ENCODE measurements around the gene RAP1GDS1. TPM values are rescaled to one million over a fixed set of nuclear protein-coding genes. Genes with fewer than 3 reads are reported as not detected.
"Not testable (repeated sequence)": the region's sequence is repeated elsewhere in the genome, so short reads cannot be mapped to it uniquely, and the experiment has no call there.

Gene RAP1GDS1
- total RNA-seq, 2 donors from 2014 or later = 41.0 to 47.0 TPM

GRCh38 chr4:98298022-98298421 is 36.8 kb downstream of the RAP1GDS1 start:
- DNase-seq (no peak), ATAC-seq (no peak)
- H3K9me3 ChIP-seq (ENCODE audit: control insufficient read depth, low read length, poor library complexity, severe bottlenecking) = no peaks in the 10 kb centered on the region
- no peaks in the 10 kb centered on the region for H3K27me3 Mint-ChIP-seq
- H3K4me3 Mint-ChIP-seq = no peak overlapping the region
- peaks cover 12% of the 10 kb centered on the region for H3K36me3 Mint-ChIP-seq (ENCODE audit: low read depth)
- peaks cover 9% of the 10 kb centered on the region for H3K4me1 Mint-ChIP-seq
- H3K27ac Mint-ChIP-seq = peak overlapping the region; percentile 19

DNA sequence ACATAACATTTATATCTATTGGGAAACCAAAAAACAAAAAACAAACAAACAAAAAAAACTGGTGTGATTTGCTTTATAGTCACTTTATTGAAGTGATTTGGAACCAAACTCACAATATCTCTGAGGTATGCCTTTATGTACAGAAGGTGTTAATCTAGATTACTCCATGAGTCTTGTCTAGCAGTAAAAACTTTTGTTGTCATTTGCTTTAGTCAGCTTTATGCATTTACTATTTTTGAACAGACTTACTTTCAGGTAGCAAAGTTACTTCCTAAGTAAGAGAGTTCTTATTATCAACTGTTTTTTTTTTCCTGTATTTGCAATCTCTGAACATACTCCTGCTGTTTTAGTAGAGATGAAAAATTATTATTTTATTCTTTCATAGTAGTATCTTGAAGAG is 39.5 kb downstream of the RAP1GDS1 start:
- peaks cover 12% of the 10 kb centered on the region for H3K36me3 Mint-ChIP-seq (ENCODE audit: low read depth)
- no peak for DNase-seq
- no peaks in the 10 kb centered on the region for H3K27me3 Mint-ChIP-seq
- H3K9me3 ChIP-seq (ENCODE audit: control insufficient read depth, low read length, poor library complexity, severe bottlenecking) = no peaks in the 10 kb centered on the region
- no peak overlapping the region for H3K27ac Mint-ChIP-seq
- peaks cover 11% of the 10 kb centered on the region for H3K4me1 Mint-ChIP-seq
- ATAC-seq = no peak
- no peak overlapping the region for H3K4me3 Mint-ChIP-seq

GRCh38 chr4:98305576-98305975 is 44.4 kb downstream of the RAP1GDS1 start:
- Mint-ChIP-seq H3K36me3 (ENCODE audit: low read depth) (peaks cover 4% of the 10 kb centered on the region), H3K27ac (peak overlapping the region; percentile 64), H3K4me1 (peaks cover 9% of the 10 kb centered on the region), H3K27me3 (no peaks in the 10 kb centered on the region), H3K4me3 (no peak overlapping the region)
- ATAC-seq (no peak), DNase-seq (no peak)
- no peaks in the 10 kb centered on the region for H3K9me3 ChIP-seq (ENCODE audit: control insufficient read depth, low read length, poor library complexity, severe bottlenecking)

DNA sequence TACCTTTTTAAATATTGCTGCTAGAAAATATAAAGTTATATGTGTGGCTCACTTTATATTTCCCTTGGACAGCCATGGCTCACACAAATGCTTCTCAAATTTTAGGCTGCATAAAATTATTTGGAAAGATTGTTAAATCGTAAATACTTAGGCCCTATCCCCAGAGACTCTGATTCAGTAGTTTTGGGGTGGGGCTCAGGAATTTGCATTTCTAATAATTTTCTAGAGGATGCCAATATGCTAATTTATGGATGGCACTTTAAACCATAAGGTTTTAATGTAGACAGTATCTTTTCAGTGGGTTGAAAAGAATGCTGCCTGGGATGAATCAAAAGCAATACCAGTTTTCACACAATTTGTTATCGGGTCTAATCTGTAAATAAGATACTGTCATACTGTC is 49.7 kb downstream of the RAP1GDS1 start:
- no peak for ATAC-seq
- no peak overlapping the region for H3K4me3 Mint-ChIP-seq
- peaks cover 8% of the 10 kb centered on the region for H3K4me1 Mint-ChIP-seq
- DNase-seq = no peak
- H3K27me3 Mint-ChIP-seq = no peaks in the 10 kb centered on the region
- no peak overlapping the region for H3K27ac Mint-ChIP-seq
- no peaks in the 10 kb centered on the region for H3K36me3 Mint-ChIP-seq (ENCODE audit: low read depth)
- no peaks in the 10 kb centered on the region for H3K9me3 ChIP-seq (ENCODE audit: control insufficient read depth, low read length, poor library complexity, severe bottlenecking)

DNA sequence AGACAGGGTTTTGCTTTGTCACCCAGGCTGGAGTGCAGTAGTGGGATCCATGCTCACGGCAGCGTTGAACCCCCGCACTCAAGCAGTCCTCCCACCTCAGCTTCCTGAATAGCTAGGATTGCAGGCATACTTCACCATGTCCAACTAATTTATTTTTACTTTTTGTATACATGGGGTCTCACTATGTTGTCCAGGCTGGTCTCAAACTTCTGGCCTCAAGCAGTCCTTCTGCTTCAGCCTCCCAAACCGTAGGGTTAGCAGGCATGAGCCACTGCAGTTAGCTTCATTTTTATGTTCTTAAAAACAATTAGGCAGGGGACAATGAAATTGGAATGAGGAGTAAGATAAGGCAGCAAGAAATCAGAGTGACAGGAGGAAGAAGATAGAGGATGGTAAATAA is 50.5 kb downstream of the RAP1GDS1 start:
- no peak overlapping the region for H3K27ac Mint-ChIP-seq
- H3K27me3 Mint-ChIP-seq = no peaks in the 10 kb centered on the region
- H3K4me3 Mint-ChIP-seq = no peak overlapping the region
- ATAC-seq (no peak), DNase-seq (no peak)
- H3K9me3 ChIP-seq (ENCODE audit: control insufficient read depth, low read length, poor library complexity, severe bottlenecking) = no peaks in the 10 kb centered on the region
- peaks cover 7% of the 10 kb centered on the region for H3K4me1 Mint-ChIP-seq
- no peaks in the 10 kb centered on the region for H3K36me3 Mint-ChIP-seq (ENCODE audit: low read depth)

- Mint-ChIP-seq H3K4me3 (no peak overlapping the region), H3K27ac (no peak overlapping the region), H3K27me3 (no peaks in the 10 kb centered on the region), H3K4me1 (peaks cover 6% of the 10 kb centered on the region), H3K36me3 (ENCODE audit: low read depth) (no peaks in the 10 kb centered on the region)
- no peaks in the 10 kb centered on the region for H3K9me3 ChIP-seq (ENCODE audit: control insufficient read depth, low read length, poor library complexity, severe bottlenecking)
- DNase-seq (no peak), ATAC-seq (no peak)
These were observed 53.8 kb downstream of the RAP1GDS1 start for GRCh38 chr4:98314791-98315565.

- DNase-seq = no peak
- H3K9me3 ChIP-seq (ENCODE audit: control insufficient read depth, low read length, poor library complexity, severe bottlenecking) = no peaks in the 10 kb centered on the region
- H3K4me3 Mint-ChIP-seq = no peak overlapping the region
- no peaks in the 10 kb centered on the region for H3K27me3 Mint-ChIP-seq
- no peaks in the 10 kb centered on the region for H3K4me1 Mint-ChIP-seq
- H3K27ac Mint-ChIP-seq = no peak overlapping the region
- ATAC-seq = no peak
- H3K36me3 Mint-ChIP-seq (ENCODE audit: low read depth) = no peaks in the 10 kb centered on the region
These were observed 57.3 kb downstream of the RAP1GDS1 start for GRCh38 chr4:98318521-98318920.

- ATAC-seq (no peak), DNase-seq (no peak)
- H3K27me3 Mint-ChIP-seq = no peaks in the 10 kb centered on the region
- H3K36me3 Mint-ChIP-seq (ENCODE audit: low read depth) = no peaks in the 10 kb centered on the region
- H3K4me1 Mint-ChIP-seq = no peaks in the 10 kb centered on the region
- H3K4me3 Mint-ChIP-seq = no peak overlapping the region
- H3K27ac Mint-ChIP-seq = no peak overlapping the region
- no peaks in the 10 kb centered on the region for H3K9me3 ChIP-seq (ENCODE audit: control insufficient read depth, low read length, poor library complexity, severe bottlenecking)
These were observed 57.8 kb downstream of the RAP1GDS1 start for GRCh38 chr4:98319021-98319420.

DNA sequence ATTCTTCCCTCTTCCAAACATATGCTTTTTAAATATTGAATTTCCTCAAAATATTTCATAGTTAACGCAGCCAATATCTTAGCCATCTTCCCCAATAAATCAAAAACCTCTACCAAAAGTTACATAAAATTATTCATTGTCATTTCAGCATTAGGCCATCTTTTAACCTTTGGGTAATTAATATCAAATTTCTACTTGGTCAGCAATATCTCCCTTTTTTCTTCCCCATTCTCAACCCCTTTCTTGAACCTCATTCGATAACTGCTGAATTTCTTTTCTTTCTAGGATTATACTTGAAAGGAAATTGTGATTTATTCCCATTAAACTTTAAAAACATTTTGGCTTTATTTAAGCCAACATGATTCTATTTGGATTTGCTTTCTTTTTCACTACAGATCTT is 65.0 kb downstream of the RAP1GDS1 start:
- no peaks in the 10 kb centered on the region for H3K9me3 ChIP-seq (ENCODE audit: control insufficient read depth, low read length, poor library complexity, severe bottlenecking)
- Mint-ChIP-seq H3K4me1 (no peaks in the 10 kb centered on the region), H3K36me3 (ENCODE audit: low read depth) (peaks cover 2% of the 10 kb centered on the region), H3K27ac (no peak overlapping the region), H3K27me3 (no peaks in the 10 kb centered on the region), H3K4me3 (no peak overlapping the region)
- DNase-seq (no peak), ATAC-seq (no peak)

DNA sequence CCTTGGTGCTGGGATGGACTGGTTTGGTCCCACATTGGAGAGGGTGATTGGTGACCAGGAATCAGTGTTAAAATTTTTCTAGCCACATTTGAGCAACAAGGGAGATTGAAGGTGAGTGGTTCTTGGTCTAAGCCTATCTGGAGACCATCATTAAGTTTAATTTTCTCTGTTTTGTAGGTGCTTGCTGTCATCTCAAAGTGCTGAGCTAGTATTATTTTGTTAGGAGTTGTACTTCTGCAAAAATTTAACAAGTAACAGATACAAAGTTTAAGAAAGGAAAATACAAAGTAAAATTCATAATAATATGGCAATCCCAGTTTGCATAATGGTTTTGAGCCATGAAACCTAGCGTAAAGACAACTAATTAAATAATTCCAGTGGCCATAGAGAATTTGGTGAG is 66.5 kb downstream of the RAP1GDS1 start:
- no peaks in the 10 kb centered on the region for H3K4me1 Mint-ChIP-seq
- H3K36me3 Mint-ChIP-seq (ENCODE audit: low read depth) = peaks cover 2% of the 10 kb centered on the region
- H3K4me3 Mint-ChIP-seq = no peak overlapping the region
- no peaks in the 10 kb centered on the region for H3K27me3 Mint-ChIP-seq
- peaks cover 7% of the 10 kb centered on the region for H3K9me3 ChIP-seq (ENCODE audit: control insufficient read depth, low read length, poor library complexity, severe bottlenecking)
- ATAC-seq (no peak), DNase-seq (no peak)
- H3K27ac Mint-ChIP-seq = no peak overlapping the region

DNA sequence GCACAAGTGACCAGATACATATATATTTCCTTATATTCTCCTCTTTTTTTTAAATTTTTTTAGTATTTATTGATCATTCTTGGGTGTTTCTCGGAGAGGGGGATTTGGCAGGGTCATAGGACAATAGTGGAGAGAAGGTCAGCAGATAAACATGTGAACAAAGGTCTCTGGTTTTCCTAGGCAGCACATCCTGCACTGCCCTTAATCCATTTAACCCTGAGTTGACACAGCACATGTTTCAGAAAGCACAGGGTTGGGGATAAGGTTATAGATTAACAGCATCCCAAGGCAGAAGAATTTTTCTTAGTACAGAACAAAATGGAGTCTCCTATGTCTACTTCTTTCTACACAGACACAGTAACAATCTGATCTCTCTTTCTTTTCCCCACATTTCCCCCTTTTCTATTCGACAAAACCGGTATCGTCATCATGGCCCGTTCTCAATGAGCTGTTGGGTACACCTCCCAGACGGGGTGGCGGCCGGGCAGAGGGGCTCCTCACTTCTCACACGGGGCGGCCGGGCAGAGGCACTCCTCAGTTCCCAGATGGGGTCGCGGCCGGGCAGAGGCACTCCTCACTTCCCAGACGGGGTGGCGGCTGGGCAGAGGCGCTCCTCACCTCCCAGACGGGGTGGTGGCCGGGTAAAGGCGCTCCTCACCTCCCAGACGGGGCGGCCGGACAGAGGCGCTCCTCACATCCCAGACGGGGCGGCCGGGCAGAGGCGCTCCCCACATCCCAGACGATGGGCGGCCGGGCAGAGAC is 68.9 kb downstream of the RAP1GDS1 start:
- not testable (repeated sequence) for H3K36me3 Mint-ChIP-seq (ENCODE audit: low read depth); H3K4me3 Mint-ChIP-seq; H3K27ac Mint-ChIP-seq; ATAC-seq; H3K9me3 ChIP-seq (ENCODE audit: control insufficient read depth, low read length, poor library complexity, severe bottlenecking); H3K27me3 Mint-ChIP-seq; H3K4me1 Mint-ChIP-seq; DNase-seq

- no peak overlapping the region for H3K27ac Mint-ChIP-seq
- ATAC-seq (no peak), DNase-seq (no peak)
- H3K27me3 Mint-ChIP-seq = no peaks in the 10 kb centered on the region
- H3K4me3 Mint-ChIP-seq = no peak overlapping the region
- H3K36me3 Mint-ChIP-seq (ENCODE audit: low read depth) = peaks cover 2% of the 10 kb centered on the region
- H3K4me1 Mint-ChIP-seq = no peaks in the 10 kb centered on the region
- peaks cover 9% of the 10 kb centered on the region for H3K9me3 ChIP-seq (ENCODE audit: control insufficient read depth, low read length, poor library complexity, severe bottlenecking)
These were observed 70.8 kb downstream of the RAP1GDS1 start for GRCh38 chr4:98332017-98332416.

DNA sequence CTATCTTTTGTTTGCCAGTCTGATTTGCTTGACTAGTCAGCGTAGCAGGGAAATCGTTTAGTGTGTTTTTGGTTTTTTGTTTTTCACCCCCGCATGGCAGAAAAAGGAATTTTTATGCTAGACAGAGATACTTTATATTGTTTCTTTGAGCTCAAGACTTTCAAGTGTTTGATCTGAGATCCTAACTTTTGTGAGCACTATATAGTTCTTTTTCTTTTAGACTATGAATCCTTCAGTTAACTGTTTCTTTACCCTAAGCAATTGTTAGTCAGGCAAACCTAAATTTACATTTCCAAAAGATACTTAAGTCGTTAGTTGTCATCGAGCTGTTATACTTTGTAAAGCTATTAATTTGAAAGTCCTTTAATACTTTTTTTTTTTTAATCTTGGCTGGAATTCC is 73.3 kb downstream of the RAP1GDS1 start:
- H3K9me3 ChIP-seq (ENCODE audit: control insufficient read depth, low read length, poor library complexity, severe bottlenecking) = peaks cover 9% of the 10 kb centered on the region
- Mint-ChIP-seq H3K27ac (no peak overlapping the region), H3K27me3 (no peaks in the 10 kb centered on the region), H3K36me3 (ENCODE audit: low read depth) (no peaks in the 10 kb centered on the region), H3K4me1 (no peaks in the 10 kb centered on the region), H3K4me3 (no peak overlapping the region)
- ATAC-seq (no peak), DNase-seq (no peak)
